Activated CD8-positive, alpha-beta memory T cell treated with anti-CD3 and anti-CD28 coated beads, Interleukin-2, amount 10 ng/mL, durations not matched to agents 7 days and 5 days (primary cell): Measurements from ENCODE around the gene ESX1. TPM values are rescaled to one million over a fixed set of nuclear protein-coding genes. Genes with fewer than 3 reads are reported as not detected.

Experiments used
- ATAC-seq: fragments of 150-1000 bp; cut with Tn5 transposase; one replicate; pipeline ENCODE4 v1.10.0; 2021; ENCODE audit warnings: moderate library complexity
- CTCF ChIA-PET: fragments of 350-600 bp; sonication (Branson Sonifier 250); formaldehyde crosslinking; loops from one replicate; lab custom pipeline; 2021; ENCODE audit warnings: antibody characterized with exemption; lab: Charles Lee
- DNase-seq: peaks from one replicate; pipeline ENCODE4 v3.0.0-alpha.2; 2020
- H3K27ac Mint-ChIP-seq: one replicate; pipeline ENCODE4 v1.8.0; 2021; ENCODE audit warnings: mild to moderate bottlenecking, mixed read lengths
- H3K27me3 Mint-ChIP-seq: one replicate; pipeline ENCODE4 v1.8.0; 2021; ENCODE audit warnings: mixed read lengths
- H3K36me3 Mint-ChIP-seq: one replicate; pipeline ENCODE4 v1.8.0; 2021; ENCODE audit warnings: mild to moderate bottlenecking, mixed read lengths
- H3K4me1 Mint-ChIP-seq: one replicate; pipeline ENCODE4 v1.8.0; 2021; ENCODE audit warnings: mixed read lengths
- H3K4me3 Mint-ChIP-seq: one replicate; pipeline ENCODE4 v1.8.0; 2021; ENCODE audit warnings: mild to moderate bottlenecking, moderate library complexity, mixed read lengths
- H3K9me3 Mint-ChIP-seq: one replicate; pipeline ENCODE4 v1.8.0; 2022; ENCODE audit warnings: low read depth, mixed read lengths
- total RNA-seq, 2 experiments: library from RNA; stranded (reverse); gene quantifications; one replicate each; pipeline ENCODE4 v1.2.3, GENCODE V29; 2021

The ESX1 gene
- not detected for total RNA-seq

- peaks cover 6% of the 10 kb centered on the region for H3K4me1 Mint-ChIP-seq
- no peaks in the 10 kb centered on the region for H3K36me3 Mint-ChIP-seq
- H3K9me3 Mint-ChIP-seq: no peaks in the 10 kb centered on the region
- peak within 1 kb of the TSS; percentile 55 for H3K4me3 Mint-ChIP-seq
- CTCF ChIA-PET: no interaction called here
- no peak within 1 kb of the TSS for H3K27ac Mint-ChIP-seq
- ATAC-seq (no peak), DNase-seq (no peak)
- peaks cover 40% of the 10 kb centered on the region for H3K27me3 Mint-ChIP-seq
Measured at GRCh38 chrX:104254442-104255115, at the start of gene ESX1. Gene ESX1 (minus strand): TSS chrX:104254933. CDS start chrX:104254849, 84 bp downstream.

DNA sequence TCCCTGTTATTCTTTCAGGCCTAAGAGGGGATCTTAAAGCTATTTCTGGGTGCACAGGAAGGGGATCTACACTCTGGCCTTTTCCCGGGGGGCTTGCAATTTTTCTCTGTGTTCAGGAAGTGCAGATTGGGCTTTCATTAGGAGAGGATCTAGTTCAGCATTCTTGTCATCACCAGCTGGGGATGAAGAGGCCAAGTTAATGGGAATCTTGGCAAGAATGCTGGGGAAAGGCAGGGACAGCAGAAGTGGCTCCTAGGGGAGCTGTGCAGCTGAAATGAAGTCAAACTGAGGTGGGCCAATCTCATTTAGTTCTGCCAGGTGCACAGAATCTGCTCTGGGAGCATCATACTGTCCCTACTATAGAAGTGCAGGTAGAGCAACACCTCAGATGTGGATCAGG, 40.9 kb upstream of the ESX1 start:
- ATAC-seq (no peak), DNase-seq (no peak)
- CTCF ChIA-PET: no interaction called here
- no peaks in the 10 kb centered on the region for H3K4me1 Mint-ChIP-seq
- no peaks in the 10 kb centered on the region for H3K27me3 Mint-ChIP-seq
- H3K36me3 Mint-ChIP-seq: no peaks in the 10 kb centered on the region
- no peaks in the 10 kb centered on the region for H3K9me3 Mint-ChIP-seq
- H3K4me3 Mint-ChIP-seq: no peak overlapping the region
- H3K27ac Mint-ChIP-seq: no peak overlapping the region

GRCh38 chrX:104288961-104289360, 34.2 kb upstream of the ESX1 start:
- no peaks in the 10 kb centered on the region for H3K36me3 Mint-ChIP-seq
- ATAC-seq (no peak), DNase-seq (no peak)
- peaks cover 8% of the 10 kb centered on the region for H3K27me3 Mint-ChIP-seq
- no peaks in the 10 kb centered on the region for H3K4me1 Mint-ChIP-seq
- H3K9me3 Mint-ChIP-seq: no peaks in the 10 kb centered on the region
- CTCF ChIA-PET: no interaction called here
- no peak overlapping the region for H3K4me3 Mint-ChIP-seq
- no peak overlapping the region for H3K27ac Mint-ChIP-seq

DNA sequence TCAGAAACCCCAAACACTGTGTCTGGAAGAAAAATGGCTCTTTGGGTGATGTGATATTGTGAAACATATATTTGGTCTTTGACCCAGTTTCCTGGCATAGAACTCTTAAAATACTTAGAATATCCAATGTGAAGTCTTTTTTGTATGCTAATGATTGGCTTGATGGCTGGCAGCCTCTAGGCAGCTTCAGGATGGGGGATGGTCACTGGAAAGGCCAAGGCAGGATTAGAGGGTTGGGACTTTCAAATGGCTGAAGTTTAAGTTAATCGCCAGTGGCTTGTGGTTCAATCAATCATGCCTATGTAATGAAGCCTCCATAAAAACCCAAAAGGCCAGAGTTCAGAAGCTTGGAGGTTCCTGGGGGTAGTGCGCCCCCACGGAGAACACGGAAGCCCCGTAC, 33.5 kb upstream of the ESX1 start:
- DNase-seq (no peak), ATAC-seq (no peak)
- Mint-ChIP-seq H3K36me3 (no peaks in the 10 kb centered on the region), H3K4me3 (no peak overlapping the region), H3K9me3 (no peaks in the 10 kb centered on the region), H3K4me1 (no peaks in the 10 kb centered on the region), H3K27me3 (peaks cover 8% of the 10 kb centered on the region), H3K27ac (no peak overlapping the region)
- CTCF ChIA-PET: no interaction called here

DNA sequence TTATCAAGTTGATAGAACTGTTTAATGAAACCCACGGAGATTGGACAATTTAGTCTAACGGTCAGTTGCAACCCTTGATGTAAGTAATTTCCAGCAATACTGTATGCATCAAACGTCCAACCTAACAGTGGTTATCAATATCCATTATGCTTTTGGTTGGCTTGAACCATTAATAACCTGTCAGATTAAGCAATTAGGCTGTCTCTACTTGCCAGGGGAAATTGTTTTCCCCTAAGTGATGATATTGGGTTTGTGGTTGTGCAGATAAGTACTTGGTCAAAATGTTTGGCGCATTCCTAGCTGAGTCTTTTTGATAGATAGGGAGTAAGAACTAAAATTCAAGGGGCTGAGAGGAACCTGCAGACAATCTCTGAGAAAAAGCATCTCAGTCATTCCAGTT, 30.5 kb upstream of the ESX1 start:
- ATAC-seq (no peak), DNase-seq (no peak)
- CTCF ChIA-PET: no interaction called here
- Mint-ChIP-seq H3K4me3 (no peak overlapping the region), H3K27me3 (peaks cover 11% of the 10 kb centered on the region), H3K4me1 (no peaks in the 10 kb centered on the region), H3K9me3 (no peaks in the 10 kb centered on the region), H3K27ac (no peak overlapping the region), H3K36me3 (no peaks in the 10 kb centered on the region)

DNA sequence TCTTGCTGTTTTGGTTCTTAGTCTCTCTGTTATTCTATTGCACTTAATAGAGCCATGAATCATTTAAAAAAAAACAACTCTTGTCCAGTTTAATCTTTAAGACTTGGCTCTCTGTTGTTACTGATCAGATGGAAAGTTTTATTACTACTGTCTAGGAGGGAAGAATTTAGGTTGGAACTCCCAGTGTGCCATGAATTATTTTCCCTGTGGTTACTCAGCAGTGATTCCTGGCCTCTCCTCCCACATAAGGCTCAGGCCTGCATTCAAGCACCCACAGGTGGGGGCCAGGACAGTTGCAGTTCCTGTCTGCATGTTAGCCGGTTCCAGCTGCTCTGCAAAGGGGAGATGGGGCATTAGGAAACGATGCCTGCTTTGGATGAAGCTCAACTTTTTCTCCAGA, 29.8 kb upstream of the ESX1 start:
- Mint-ChIP-seq H3K27ac (no peak overlapping the region), H3K4me1 (no peaks in the 10 kb centered on the region), H3K4me3 (no peak overlapping the region), H3K27me3 (peaks cover 11% of the 10 kb centered on the region), H3K9me3 (no peaks in the 10 kb centered on the region), H3K36me3 (no peaks in the 10 kb centered on the region)
- ATAC-seq (no peak), DNase-seq (no peak)
- CTCF ChIA-PET: no interaction called here

- DNase-seq: no peak
- Mint-ChIP-seq H3K4me3 (no peak overlapping the region), H3K36me3 (no peaks in the 10 kb centered on the region), H3K27me3 (peaks cover 8% of the 10 kb centered on the region), H3K27ac (no peak overlapping the region), H3K9me3 (no peaks in the 10 kb centered on the region), H3K4me1 (no peaks in the 10 kb centered on the region)
- ATAC-seq: no peak
- CTCF ChIA-PET: no interaction called here
Measured at GRCh38 chrX:104282166-104282725, 27.5 kb upstream of the ESX1 start.

DNA sequence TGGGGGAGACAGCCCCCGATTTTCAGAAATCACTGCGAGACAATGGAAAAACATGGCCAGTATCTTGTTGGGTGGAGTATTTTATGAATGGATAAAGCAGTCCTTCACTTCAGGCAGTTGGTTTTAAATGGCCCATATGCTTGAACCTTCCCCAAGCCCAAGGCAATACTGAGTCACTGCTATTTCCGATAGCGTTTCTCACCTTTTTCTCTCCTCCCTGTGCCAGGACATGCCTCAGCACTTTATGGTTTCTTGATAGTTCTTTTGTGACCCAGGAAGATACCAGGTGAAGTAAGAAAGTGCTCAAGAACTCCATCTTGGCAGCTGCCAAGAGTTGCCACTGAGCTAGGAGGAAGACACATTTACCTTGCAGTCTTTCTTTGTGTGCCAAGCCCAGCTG, 26.8 kb upstream of the ESX1 start:
- ATAC-seq (no peak), DNase-seq (no peak)
- CTCF ChIA-PET: no interaction called here
- Mint-ChIP-seq H3K4me3 (no peak overlapping the region), H3K4me1 (no peaks in the 10 kb centered on the region), H3K9me3 (no peaks in the 10 kb centered on the region), H3K36me3 (no peaks in the 10 kb centered on the region), H3K27ac (no peak overlapping the region), H3K27me3 (peaks cover 8% of the 10 kb centered on the region)

DNA sequence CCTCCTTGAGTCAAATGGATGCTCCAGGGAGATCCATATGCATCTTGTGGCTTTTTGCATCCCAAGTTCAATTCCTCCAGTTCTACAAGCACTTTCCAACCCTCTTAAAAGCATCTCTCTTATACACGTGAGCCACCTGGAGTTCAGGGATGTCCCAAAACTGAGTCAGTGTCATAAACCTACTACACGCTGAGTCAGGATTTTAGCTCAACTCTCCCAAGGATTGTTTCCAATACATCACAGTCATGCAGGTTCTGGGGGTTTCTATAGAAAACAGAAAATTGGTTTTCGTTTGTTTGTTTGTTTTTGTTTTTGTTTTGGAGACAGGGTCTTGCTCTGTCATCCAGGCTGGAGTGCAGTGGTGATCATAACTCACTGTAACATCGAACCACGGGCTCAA, 25.9 kb upstream of the ESX1 start:
- H3K36me3 Mint-ChIP-seq: no peaks in the 10 kb centered on the region
- no peak for DNase-seq
- H3K27me3 Mint-ChIP-seq: peaks cover 6% of the 10 kb centered on the region
- no peaks in the 10 kb centered on the region for H3K4me1 Mint-ChIP-seq
- H3K4me3 Mint-ChIP-seq: no peak overlapping the region
- H3K27ac Mint-ChIP-seq: no peak overlapping the region
- CTCF ChIA-PET: no interaction called here
- H3K9me3 Mint-ChIP-seq: no peaks in the 10 kb centered on the region
- ATAC-seq: no peak

DNA sequence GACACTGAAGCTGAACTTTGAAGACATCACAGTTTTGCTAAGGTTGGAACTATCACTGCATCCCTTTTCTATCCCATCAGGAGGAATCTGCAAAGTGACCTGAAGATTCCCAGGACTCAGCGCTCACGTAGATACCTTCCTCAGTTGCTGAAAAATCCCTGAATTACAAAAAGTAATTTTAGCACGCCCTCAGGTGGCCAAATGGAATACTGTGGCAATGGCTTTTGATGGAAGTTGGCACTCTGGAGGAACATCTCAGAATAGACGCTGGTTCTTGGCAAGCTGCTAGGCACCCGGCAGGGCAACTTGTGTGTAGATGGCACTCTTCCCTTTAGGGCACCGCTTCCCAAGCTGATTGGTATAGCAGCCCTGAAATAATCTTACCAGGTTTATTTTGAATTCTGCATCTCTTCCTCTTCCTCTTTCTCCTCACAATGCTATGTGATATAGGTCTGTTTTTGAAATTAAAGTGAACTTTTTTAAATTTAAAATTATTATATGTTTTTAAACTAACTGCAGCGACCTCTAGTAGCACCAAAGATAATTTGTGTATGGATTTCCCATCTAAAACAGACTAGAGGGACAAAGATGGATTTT, 16.3 kb upstream of the ESX1 start:
- ATAC-seq (no peak), DNase-seq (peak; percentile 40)
- no peaks in the 10 kb centered on the region for H3K9me3 Mint-ChIP-seq
- peak overlapping the region; percentile 40 for H3K4me3 Mint-ChIP-seq
- CTCF ChIA-PET: interaction anchor here (1.1 to 2.3 kb wide), 2 partner anchors 50 to 76 kb away, joined by 3 to 7 read pairs; no protein-coding TSS in a partner anchor
- H3K27ac Mint-ChIP-seq: no peak overlapping the region
- peaks cover 20% of the 10 kb centered on the region for H3K27me3 Mint-ChIP-seq
- H3K4me1 Mint-ChIP-seq: peaks cover 4% of the 10 kb centered on the region
- H3K36me3 Mint-ChIP-seq: no peaks in the 10 kb centered on the region

DNA sequence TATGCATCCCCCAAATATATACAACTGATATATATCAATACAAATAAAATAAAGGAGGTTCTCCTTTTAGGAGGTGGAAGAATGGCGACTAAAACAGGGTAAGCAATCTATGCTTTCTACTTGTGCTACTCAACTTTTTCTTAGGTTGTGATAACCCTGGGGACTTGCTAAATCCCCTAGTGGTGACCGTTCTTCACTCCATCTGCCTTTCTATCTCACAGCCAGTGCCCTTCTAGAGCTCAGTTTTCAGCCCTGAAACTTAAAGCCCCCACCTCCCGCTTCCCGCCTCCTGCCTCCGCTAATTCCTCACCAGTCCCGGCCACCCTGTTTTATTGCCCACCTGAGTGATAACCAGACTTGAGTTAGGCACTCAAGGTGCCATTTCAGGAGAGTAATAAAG, 15.5 kb upstream of the ESX1 start:
- CTCF ChIA-PET: interaction anchor here (1.1 to 2.3 kb wide), 2 partner anchors 51 to 75 kb away, joined by 3 to 7 read pairs; no protein-coding TSS in a partner anchor
- peaks cover 4% of the 10 kb centered on the region for H3K4me1 Mint-ChIP-seq
- no peak for ATAC-seq
- no peak for DNase-seq
- no peaks in the 10 kb centered on the region for H3K36me3 Mint-ChIP-seq
- no peak overlapping the region for H3K4me3 Mint-ChIP-seq
- H3K27me3 Mint-ChIP-seq: peaks cover 21% of the 10 kb centered on the region
- H3K9me3 Mint-ChIP-seq: no peaks in the 10 kb centered on the region
- H3K27ac Mint-ChIP-seq: no peak overlapping the region

- peaks cover 40% of the 10 kb centered on the region for H3K27me3 Mint-ChIP-seq
- CTCF ChIA-PET: no interaction called here
- H3K4me3 Mint-ChIP-seq: no peak overlapping the region
- H3K36me3 Mint-ChIP-seq: no peaks in the 10 kb centered on the region
- no peaks in the 10 kb centered on the region for H3K9me3 Mint-ChIP-seq
- no peak overlapping the region for H3K27ac Mint-ChIP-seq
- no peak for DNase-seq
- H3K4me1 Mint-ChIP-seq: peaks cover 6% of the 10 kb centered on the region
- ATAC-seq: no peak
Measured at GRCh38 chrX:104255465-104255864, 732 bp upstream of the ESX1 start.

GRCh38 chrX:104253567-104254441, 929 bp downstream of the ESX1 start:
- Mint-ChIP-seq H3K27ac (no peak overlapping the region), H3K36me3 (no peaks in the 10 kb centered on the region), H3K4me3 (peak overlapping the region; percentile 55), H3K4me1 (peaks cover 6% of the 10 kb centered on the region), H3K27me3 (peaks cover 37% of the 10 kb centered on the region), H3K9me3 (no peaks in the 10 kb centered on the region)
- CTCF ChIA-PET: no interaction called here
- DNase-seq (no peak), ATAC-seq (no peak)
